ENCODE results near the gene NINJ1. TPM values are rescaled to one million over a fixed set of nuclear protein-coding genes. Genes with fewer than 3 reads are reported as not detected.

NINJ1 gene
- total RNA-seq, 2 donors from 2014 or later = 71.2 to 194 TPM

GRCh38 chr9:93092251-93092991, 41.6 kb downstream of the NINJ1 start:
- ATAC-seq (ENCODE audit: insufficient number of reproducible peaks, low FRiP score, low read depth) = no peak

GRCh38 chr9:93091453-93092081, 42.5 kb downstream of the NINJ1 start:
- ATAC-seq (ENCODE audit: insufficient number of reproducible peaks, low FRiP score, low read depth) (no peak), DNase-seq (ENCODE audit: low spot score) (no peak)
- Histone ChIP-seq H3K4me1 (ENCODE audit: control insufficient read depth in 1 of 2, low read depth in 2 of 2) (peaks cover 0 to 9% of the 10 kb centered on the region in 2 donors), H3K9me3 (peaks cover 7% of the 10 kb centered on the region), H3K36me3 (no peaks in the 10 kb centered on the region), H3K4me3 (no peak overlapping the region), H3K27me3 (replicated peaks; ENCODE audit: insufficient read depth) (no peaks in the 10 kb centered on the region), H3K27ac (no peak overlapping the region)
- no peak for TF ChIP-seq CTCF (IDR thresholded peaks at IDR 0.05)

More at GRCh38 chr9:93092251-93092991, 41.6 kb downstream of the NINJ1 start:
- H3K36me3 ChIP-seq = no peaks in the 10 kb centered on the region
- peaks cover 7% of the 10 kb centered on the region for H3K9me3 ChIP-seq
- no peak overlapping the region for H3K4me3 ChIP-seq
- peak overlapping the region in 1 of 2 donors; percentile 17 for H3K27ac ChIP-seq
- H3K27me3 ChIP-seq (replicated peaks; ENCODE audit: insufficient read depth) = no peaks in the 10 kb centered on the region
- TF ChIP-seq CTCF (IDR thresholded peaks at IDR 0.05) = no peak
- DNase-seq (ENCODE audit: low spot score) = no peak
- H3K4me1 ChIP-seq (ENCODE audit: control insufficient read depth in 1 of 2, low read depth in 2 of 2) = peaks cover 3 to 15% of the 10 kb centered on the region in 2 donors

- DNase-seq (ENCODE audit: low spot score) = no peak
- TF ChIP-seq CTCF (IDR thresholded peaks at IDR 0.05) = no peak
- no peaks in the 10 kb centered on the region for H3K27me3 ChIP-seq (replicated peaks; ENCODE audit: insufficient read depth)
These were observed 43.0 kb downstream of the NINJ1 start for GRCh38 chr9:93091056-93091452.

GRCh38 chr9:93090091-93090655, 43.9 kb downstream of the NINJ1 start:
- Histone ChIP-seq H3K4me3 (no peak overlapping the region), H3K36me3 (no peaks in the 10 kb centered on the region), H3K27me3 (replicated peaks; ENCODE audit: insufficient read depth) (no peaks in the 10 kb centered on the region), H3K9me3 (peaks cover 7% of the 10 kb centered on the region), H3K4me1 (ENCODE audit: control insufficient read depth in 1 of 2, low read depth in 2 of 2) (peaks cover 0 to 9% of the 10 kb centered on the region in 2 donors), H3K27ac (no peak overlapping the region)
- ATAC-seq (ENCODE audit: insufficient number of reproducible peaks, low FRiP score, low read depth) (no peak), DNase-seq (ENCODE audit: low spot score) (no peak)
- no peak for TF ChIP-seq CTCF (IDR thresholded peaks at IDR 0.05)

More at GRCh38 chr9:93091056-93091452, 43.0 kb downstream of the NINJ1 start:
- H3K4me3 ChIP-seq = no peak overlapping the region
- H3K9me3 ChIP-seq = peaks cover 7% of the 10 kb centered on the region
- no peak overlapping the region for H3K27ac ChIP-seq
- ATAC-seq (ENCODE audit: insufficient number of reproducible peaks, low FRiP score, low read depth) = no peak
- H3K36me3 ChIP-seq = no peaks in the 10 kb centered on the region
- peaks cover 0 to 9% of the 10 kb centered on the region in 2 donors for H3K4me1 ChIP-seq (ENCODE audit: control insufficient read depth in 1 of 2, low read depth in 2 of 2)

- H3K4me3 ChIP-seq = no peak overlapping the region
- H3K27ac ChIP-seq = no peak overlapping the region
- TF ChIP-seq CTCF (IDR thresholded peaks at IDR 0.05) = no peak
- no peaks in the 10 kb centered on the region for H3K36me3 ChIP-seq
- H3K4me1 ChIP-seq (ENCODE audit: control insufficient read depth in 1 of 2, low read depth in 2 of 2) = peaks cover 0 to 2% of the 10 kb centered on the region in 2 donors
- no peaks in the 10 kb centered on the region for H3K27me3 ChIP-seq (replicated peaks; ENCODE audit: insufficient read depth)
- DNase-seq (ENCODE audit: low spot score) (no peak), ATAC-seq (ENCODE audit: insufficient number of reproducible peaks, low FRiP score, low read depth) (no peak)
- H3K9me3 ChIP-seq = peaks cover 7% of the 10 kb centered on the region
These were observed 44.5 kb downstream of the NINJ1 start for GRCh38 chr9:93089481-93089991.
